DOHH2 (cell line): ENCODE results near the gene GJC1.

ENCODE experiments used
- CTCF ChIP-seq: fragments of 200-600 bp; sonication (generic); IDR thresholded peaks from one replicate; pipeline ENCODE4 v1.5.1; 2014; ENCODE audit warnings: antibody characterized with exemption, mild to moderate bottlenecking, low read depth, low read length; ENCODE audit not compliant: poor library complexity, severe bottlenecking
- EZH2phosphoT487 ChIP-seq: fragments of 200-600 bp; sonication (generic); IDR thresholded peaks from 2 replicates; pipeline ENCODE4 v1.6.1; 2017; ENCODE audit warnings: borderline replicate concordance, mild to moderate bottlenecking, antibody characterized with exemption, low read length, moderate library complexity, mixed read lengths

- no peak for TF ChIP-seq CTCF
- no peak for TF ChIP-seq EZH2phosphoT487
Observed at GRCh38 chr17:44847586-44847985, 17.5 kb upstream of the GJC1 start, which contains the start of gene HIGD1B.
